ENCODE results near the gene MYO1B.

MYO1B gene

DNA sequence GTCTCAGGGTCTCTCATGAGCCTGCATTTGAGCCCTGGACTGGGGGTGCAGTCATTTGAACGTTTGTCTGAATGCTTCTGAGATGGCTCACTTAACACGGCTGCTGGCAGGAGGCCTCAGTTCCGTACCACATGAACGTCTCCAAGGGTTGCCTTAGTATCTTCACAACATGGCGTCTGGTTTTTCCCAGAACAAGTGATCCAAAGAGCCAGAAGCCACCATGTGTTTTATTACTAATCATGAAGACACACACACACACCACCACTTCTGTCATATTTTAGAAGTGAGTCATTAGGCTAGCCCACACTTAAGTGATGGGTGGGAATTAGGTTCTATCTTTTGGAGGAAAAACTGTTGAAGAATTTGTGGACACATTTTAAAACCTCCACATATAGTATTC, 15.0 kb upstream of the MYO1B start:
- in situ Hi-C loops (cut with MboI; ENCODE audit: low sequenced_read_pairs, unreplicated experiment): no loop called here
- DNase-seq (ENCODE audit: low spot score): no peak
- TF ChIP-seq CTCF (IDR thresholded peaks at IDR 0.05; ENCODE audit: borderline replicate concordance, control extremely low read depth, extremely low read depth, insufficient read depth, missing control alignments): no peak

- TF ChIP-seq CTCF (IDR thresholded peaks at IDR 0.05; ENCODE audit: borderline replicate concordance, control extremely low read depth, extremely low read depth, insufficient read depth, missing control alignments): no peak
- in situ Hi-C loops (cut with MboI; ENCODE audit: low sequenced_read_pairs, unreplicated experiment): no loop called here
- DNase-seq (ENCODE audit: low spot score): no peak
Measured at GRCh38 chr2:191231995-191232394, 13.2 kb upstream of the MYO1B start.

DNA sequence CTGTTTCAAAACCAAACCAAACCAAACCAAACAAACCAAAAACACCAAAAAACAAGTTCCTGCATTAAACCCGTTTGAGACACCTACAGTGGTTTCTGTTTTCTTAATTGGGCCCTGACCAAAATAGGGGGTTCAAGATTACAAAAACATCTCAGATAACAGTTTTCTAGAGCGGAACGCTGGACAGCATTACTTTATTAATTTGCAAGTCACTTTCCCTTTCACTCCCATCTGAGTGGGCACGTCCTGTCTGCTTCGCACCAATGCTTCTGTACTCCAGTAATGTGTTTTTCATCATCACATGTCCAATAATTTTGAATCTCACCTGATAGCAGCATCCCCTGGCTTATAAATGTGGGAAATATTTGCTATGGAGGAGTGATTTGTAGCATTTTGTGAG, 11.7 kb upstream of the MYO1B start:
- no peak for DNase-seq (ENCODE audit: low spot score)
- no peak for TF ChIP-seq CTCF (IDR thresholded peaks at IDR 0.05; ENCODE audit: borderline replicate concordance, control extremely low read depth, extremely low read depth, insufficient read depth, missing control alignments)
- in situ Hi-C loops (cut with MboI; ENCODE audit: low sequenced_read_pairs, unreplicated experiment): no loop called here

GRCh38 chr2:191234376-191234775, 10.8 kb upstream of the MYO1B start:
- in situ Hi-C loops (cut with MboI; ENCODE audit: low sequenced_read_pairs, unreplicated experiment): no loop called here
- no peak for TF ChIP-seq CTCF (IDR thresholded peaks at IDR 0.05; ENCODE audit: borderline replicate concordance, control extremely low read depth, extremely low read depth, insufficient read depth, missing control alignments)
- no peak for DNase-seq (ENCODE audit: low spot score)

DNA sequence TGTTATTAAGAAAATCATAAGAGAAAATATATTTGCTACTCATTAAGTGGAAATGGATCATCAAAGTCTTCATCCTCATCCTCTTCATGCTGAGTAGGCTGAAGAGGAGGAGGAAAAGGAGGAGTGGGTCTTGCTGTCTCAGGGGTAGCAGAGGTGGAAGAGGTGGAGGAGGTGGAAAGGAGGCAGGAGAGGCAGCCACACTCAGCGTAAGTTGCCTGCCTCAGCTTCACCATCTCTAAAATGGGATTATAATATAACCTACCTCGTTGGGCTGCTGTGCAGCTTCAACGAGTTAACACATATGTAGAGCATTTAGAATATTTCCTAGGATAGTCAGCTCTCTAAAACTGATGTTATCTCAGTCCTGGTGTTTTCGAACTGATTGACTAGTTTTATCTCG, 4.3 kb upstream of the MYO1B start:
- DNase-seq (ENCODE audit: low spot score): no peak
- no peak for TF ChIP-seq CTCF (IDR thresholded peaks at IDR 0.05; ENCODE audit: borderline replicate concordance, control extremely low read depth, extremely low read depth, insufficient read depth, missing control alignments)
- in situ Hi-C loops (cut with MboI; ENCODE audit: low sequenced_read_pairs, unreplicated experiment): no loop called here

DNA sequence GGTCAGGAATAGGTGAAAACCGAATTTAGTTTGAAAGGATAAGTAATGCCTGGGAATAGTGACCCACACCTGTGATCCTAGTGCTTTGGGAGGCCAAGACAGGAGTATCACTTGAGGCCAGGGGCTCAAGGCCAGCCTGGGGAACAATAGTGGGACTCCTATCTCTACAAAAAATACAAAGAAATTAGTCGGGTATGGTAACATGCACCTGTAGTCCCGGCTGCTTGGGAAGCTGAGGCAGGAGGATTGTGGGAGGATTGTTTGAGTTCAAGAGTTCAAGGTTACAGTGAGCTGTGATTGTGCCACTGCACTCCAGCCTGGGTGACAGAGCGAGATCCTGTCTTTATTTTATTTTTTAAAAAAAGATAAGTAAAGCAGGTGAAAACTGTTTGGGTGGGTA, 3.8 kb upstream of the MYO1B start:
- no peak for DNase-seq (ENCODE audit: low spot score)
- TF ChIP-seq CTCF (IDR thresholded peaks at IDR 0.05; ENCODE audit: borderline replicate concordance, control extremely low read depth, extremely low read depth, insufficient read depth, missing control alignments): no peak
- in situ Hi-C loops (cut with MboI; ENCODE audit: low sequenced_read_pairs, unreplicated experiment): no loop called here

DNA sequence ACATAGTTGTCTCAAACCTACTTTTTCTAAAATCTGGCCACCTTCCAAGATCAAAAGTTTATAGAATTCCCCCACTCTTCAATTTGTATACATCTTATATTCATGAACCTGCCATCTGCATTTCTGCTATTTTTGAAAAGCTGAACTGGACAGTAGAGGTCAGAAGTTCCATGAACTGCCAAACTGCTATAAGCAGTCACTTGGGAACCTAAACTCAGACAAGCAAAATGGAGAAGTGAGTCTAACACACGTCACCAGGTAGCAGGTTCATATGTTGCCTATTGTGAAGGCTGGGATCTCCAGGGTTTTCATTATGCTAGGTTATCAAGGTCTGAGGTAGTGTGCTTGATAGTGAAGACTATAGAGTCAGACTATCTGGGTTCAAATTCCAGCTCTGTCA, 2.0 kb upstream of the MYO1B start:
- DNase-seq (ENCODE audit: low spot score): peak; percentile 21
- in situ Hi-C loops (cut with MboI; ENCODE audit: low sequenced_read_pairs, unreplicated experiment): no loop called here
- no peak for TF ChIP-seq CTCF (IDR thresholded peaks at IDR 0.05; ENCODE audit: borderline replicate concordance, control extremely low read depth, extremely low read depth, insufficient read depth, missing control alignments)
